Measurements from ENCODE around the gene PGD.

GRCh38 chr1:10360045-10360444, 38.8 kb upstream of the PGD start:
- TF ChIP-seq CTCF (IDR thresholded peaks at IDR 0.05) (no peak), POLR2A (IDR thresholded peaks at IDR 0.05) (no peak)

Measured in suprapubic skin (tissue), 3 donors.